Type B pancreatic cell (in vitro differentiated cells): Measurements from ENCODE around the gene KRTAP11-1. TPM values are rescaled to one million over a fixed set of nuclear protein-coding genes. Genes with fewer than 3 reads are reported as not detected.

Experiments used
- DNase-seq: peaks from one replicate; pipeline ENCODE4 v3.0.0; 2021; ENCODE audit warnings: mixed read lengths; ENCODE audit not compliant: unreplicated experiment; ENCODE audit errors: extremely low spot score
- H3K27ac Mint-ChIP-seq: 2 replicates; pipeline ENCODE4 v1.8.0; 2021; ENCODE audit warnings: mild to moderate bottlenecking, mixed read lengths
- H3K27me3 Mint-ChIP-seq: 2 replicates; pipeline ENCODE4 v1.8.0; 2021; ENCODE audit warnings: mixed read lengths
- H3K36me3 Mint-ChIP-seq: 2 replicates; pipeline ENCODE4 v1.8.0; 2021; ENCODE audit warnings: mixed read lengths
- H3K4me1 Mint-ChIP-seq: one replicate; pipeline ENCODE4 v1.8.0; 2021; ENCODE audit warnings: mixed read lengths; ENCODE audit not compliant: unreplicated experiment
- H3K4me3 Mint-ChIP-seq: 2 replicates; pipeline ENCODE4 v1.8.0; 2021; ENCODE audit warnings: mild to moderate bottlenecking, mixed read lengths
- H3K9me3 Mint-ChIP-seq: 2 replicates; pipeline ENCODE4 v1.8.0; 2021; ENCODE audit warnings: mixed read lengths
- long read RNA-seq: library from polyadenylated mRNA; unstranded; transcript quantifications from one replicate; pipeline ENCODE4 v2.0.0, GENCODE V29; 2020
- total RNA-seq: library from RNA; stranded (reverse); gene quantifications from 2 replicates; pipeline ENCODE4 v1.2.1, GENCODE V29; 2021; ENCODE audit warnings: low replicate concordance
- TF ChIP-seq, protein P1 (sequence below): fragments of 200-600 bp; sonication (generic); conservative IDR thresholded peaks from 2 replicates; pipeline ENCODE4 v1.5.0; 2021; ENCODE audit warnings: antibody characterized with exemption, mild to moderate bottlenecking

The KRTAP11-1 gene, protein sequence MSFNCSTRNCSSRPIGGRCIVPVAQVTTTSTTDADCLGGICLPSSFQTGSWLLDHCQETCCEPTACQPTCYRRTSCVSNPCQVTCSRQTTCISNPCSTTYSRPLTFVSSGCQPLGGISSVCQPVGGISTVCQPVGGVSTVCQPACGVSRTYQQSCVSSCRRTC
- not detected in 2 replicates for total RNA-seq
- long read RNA-seq = 0 reads

- Mint-ChIP-seq H3K36me3 (no peaks in the 10 kb centered on the region), H3K27me3 (peaks cover 3% of the 10 kb centered on the region), H3K4me1 (no peaks in the 10 kb centered on the region), H3K4me3 (no peak within 1 kb of the TSS), H3K27ac (no peak within 1 kb of the TSS), H3K9me3 (no peaks in the 10 kb centered on the region)
- DNase-seq = no peak
- TF ChIP-seq, protein P1, sequence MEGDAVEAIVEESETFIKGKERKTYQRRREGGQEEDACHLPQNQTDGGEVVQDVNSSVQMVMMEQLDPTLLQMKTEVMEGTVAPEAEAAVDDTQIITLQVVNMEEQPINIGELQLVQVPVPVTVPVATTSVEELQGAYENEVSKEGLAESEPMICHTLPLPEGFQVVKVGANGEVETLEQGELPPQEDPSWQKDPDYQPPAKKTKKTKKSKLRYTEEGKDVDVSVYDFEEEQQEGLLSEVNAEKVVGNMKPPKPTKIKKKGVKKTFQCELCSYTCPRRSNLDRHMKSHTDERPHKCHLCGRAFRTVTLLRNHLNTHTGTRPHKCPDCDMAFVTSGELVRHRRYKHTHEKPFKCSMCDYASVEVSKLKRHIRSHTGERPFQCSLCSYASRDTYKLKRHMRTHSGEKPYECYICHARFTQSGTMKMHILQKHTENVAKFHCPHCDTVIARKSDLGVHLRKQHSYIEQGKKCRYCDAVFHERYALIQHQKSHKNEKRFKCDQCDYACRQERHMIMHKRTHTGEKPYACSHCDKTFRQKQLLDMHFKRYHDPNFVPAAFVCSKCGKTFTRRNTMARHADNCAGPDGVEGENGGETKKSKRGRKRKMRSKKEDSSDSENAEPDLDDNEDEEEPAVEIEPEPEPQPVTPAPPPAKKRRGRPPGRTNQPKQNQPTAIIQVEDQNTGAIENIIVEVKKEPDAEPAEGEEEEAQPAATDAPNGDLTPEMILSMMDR = no peak
These were observed at the start of gene KRTAP11-1 for GRCh38 chr21:30881480-30881879. KRTAP11-1 (minus strand) TSS chr21:30881580; CDS start chr21:30881524, 56 bp downstream.

- Mint-ChIP-seq H3K27ac (peak overlapping the region; percentile 92), H3K9me3 (peaks cover 17% of the 10 kb centered on the region), H3K4me1 (peaks cover 7% of the 10 kb centered on the region), H3K36me3 (no peaks in the 10 kb centered on the region), H3K27me3 (no peaks in the 10 kb centered on the region), H3K4me3 (peak overlapping the region; percentile 47)
- DNase-seq = no peak
- TF ChIP-seq, protein P1 = no peak
These were observed 42.8 kb upstream of the KRTAP11-1 start for GRCh38 chr21:30924146-30924700.

DNA sequence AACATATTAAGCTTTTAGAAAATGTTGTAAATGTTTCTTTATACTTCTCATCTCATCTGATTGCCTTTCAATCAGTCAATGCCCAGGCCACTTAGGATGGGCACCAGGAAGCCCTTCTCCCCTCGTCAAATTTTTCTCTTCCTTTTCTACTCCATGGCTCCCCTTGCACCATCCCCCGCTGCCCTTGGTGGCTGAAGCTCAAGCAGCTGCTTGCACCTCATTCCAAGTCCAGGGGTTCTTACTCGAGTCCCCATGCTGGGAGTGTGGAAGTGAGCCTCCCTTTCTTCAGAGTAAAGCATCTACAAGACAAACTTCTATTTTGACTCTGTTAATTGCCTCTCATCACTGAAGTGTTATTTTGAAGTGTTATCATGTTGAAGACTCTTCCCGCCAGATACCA, 39.7 kb upstream of the KRTAP11-1 start:
- Mint-ChIP-seq H3K4me3 (no peak overlapping the region), H3K27me3 (no peaks in the 10 kb centered on the region), H3K9me3 (peaks cover 8% of the 10 kb centered on the region), H3K36me3 (no peaks in the 10 kb centered on the region), H3K4me1 (peaks cover 7% of the 10 kb centered on the region), H3K27ac (no peak overlapping the region)
- TF ChIP-seq, protein P1 = no peak
- no peak for DNase-seq

- no peak overlapping the region for H3K4me3 Mint-ChIP-seq
- TF ChIP-seq, protein P1 = no peak
- H3K9me3 Mint-ChIP-seq = peaks cover 4% of the 10 kb centered on the region
- H3K36me3 Mint-ChIP-seq = no peaks in the 10 kb centered on the region
- no peaks in the 10 kb centered on the region for H3K27me3 Mint-ChIP-seq
- no peak for DNase-seq
- H3K4me1 Mint-ChIP-seq = no peaks in the 10 kb centered on the region
- H3K27ac Mint-ChIP-seq = no peak overlapping the region
These were observed 36.2 kb upstream of the KRTAP11-1 start for GRCh38 chr21:30917557-30917956.

DNA sequence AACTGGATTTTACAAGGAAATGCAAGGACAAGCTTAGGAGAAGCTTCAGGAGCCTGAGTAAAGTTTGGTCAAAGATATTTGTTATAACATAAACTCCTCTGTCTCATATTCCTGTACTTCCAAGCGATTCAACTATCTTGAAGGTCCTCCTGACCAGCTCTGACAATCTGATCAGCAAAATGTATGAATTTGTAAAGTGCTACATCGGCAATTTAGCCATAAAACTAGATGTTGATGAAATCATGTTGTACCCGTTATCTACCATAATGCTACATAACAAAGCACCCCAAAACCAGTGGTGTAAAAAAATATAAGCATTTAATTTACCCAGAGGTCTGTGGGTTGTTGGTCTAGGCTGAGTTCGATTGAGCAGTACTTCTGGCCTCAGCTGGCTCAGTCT, 19.5 kb upstream of the KRTAP11-1 start:
- DNase-seq = no peak
- H3K9me3 Mint-ChIP-seq = peaks cover 6% of the 10 kb centered on the region
- TF ChIP-seq, protein P1 = no peak
- peaks cover 13% of the 10 kb centered on the region for H3K4me1 Mint-ChIP-seq
- H3K27ac Mint-ChIP-seq = no peak overlapping the region
- H3K4me3 Mint-ChIP-seq = no peak overlapping the region
- H3K27me3 Mint-ChIP-seq = peaks cover 4% of the 10 kb centered on the region
- peaks cover 4% of the 10 kb centered on the region for H3K36me3 Mint-ChIP-seq
